Stimulated activated CD8-positive, alpha-beta memory T cell treated with anti-CD3 and anti-CD28 coated beads, Interleukin-12 subunit alpha, Interleukin-12 subunit beta, amount 100 ng/mL, for 24 hours (primary cell): Measurements from ENCODE around the gene NEU2.
"Not testable (repeated sequence)": the region's sequence is repeated elsewhere in the genome, so short reads cannot be mapped to it uniquely, and the experiment has no call there.

Experiments used
- DNase-seq: peaks from one replicate; pipeline ENCODE4 v3.0.0-alpha.2; 2020; ENCODE audit errors: extremely low read depth

The NEU2 gene

DNA sequence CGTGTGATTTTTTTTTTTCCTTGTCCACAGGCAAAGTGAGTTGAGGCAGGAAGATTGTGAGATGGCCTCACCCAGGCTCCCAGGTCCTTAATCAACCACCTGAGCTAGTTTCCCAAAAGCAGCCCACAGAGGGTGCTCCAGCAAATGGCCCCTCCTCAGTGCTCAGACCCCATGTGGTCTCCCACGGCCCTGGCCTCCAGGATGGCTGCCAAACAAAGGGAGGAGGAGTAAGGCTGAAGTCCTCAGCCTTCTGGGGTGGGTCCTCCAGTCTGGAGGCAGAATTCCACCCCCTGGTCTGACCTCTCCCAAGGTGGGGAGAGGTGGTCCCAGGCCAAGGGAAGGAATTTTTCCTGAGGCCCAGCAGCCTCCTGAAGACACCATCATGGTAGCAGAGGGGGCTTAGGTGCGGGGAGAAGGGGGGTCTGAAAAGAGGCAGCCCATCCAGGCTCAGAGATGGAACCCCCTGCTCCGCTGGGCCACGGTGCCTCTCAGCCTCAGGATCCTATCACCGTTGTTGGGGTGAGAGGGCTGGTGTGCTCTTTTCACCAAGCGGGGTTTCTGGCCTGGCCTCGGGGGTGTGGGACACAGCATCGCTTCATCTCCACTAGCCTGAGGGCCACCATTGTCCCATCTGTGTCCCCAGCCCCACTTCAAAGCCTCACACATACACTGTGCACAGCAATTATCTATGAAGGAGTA is 21.8 kb upstream of the NEU2 start:
- DNase-seq: no peak

GRCh38 chr2:233011268-233011650 is 21.2 kb upstream of the NEU2 start:
- DNase-seq: no peak

DNA sequence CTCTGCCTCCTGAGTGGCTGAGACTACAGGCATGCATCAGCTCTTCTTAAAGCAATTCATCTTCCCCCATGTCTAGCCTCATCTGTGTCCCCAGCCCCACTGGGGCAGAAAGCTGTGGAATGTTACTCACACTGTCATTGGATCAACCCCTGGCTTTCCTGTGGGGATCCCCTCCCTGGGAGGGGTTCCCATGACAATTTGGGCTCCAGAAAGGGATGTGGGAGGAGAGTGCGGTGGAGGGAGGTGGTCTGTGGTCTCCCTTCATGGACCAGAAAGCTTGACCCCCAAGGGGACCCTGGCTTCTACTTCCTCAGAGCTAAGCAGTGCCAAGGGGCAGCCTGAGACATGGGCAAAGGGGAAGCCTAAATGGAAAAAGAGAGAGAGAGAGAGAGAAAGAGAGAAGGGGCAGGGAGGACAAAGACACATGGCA is 20.8 kb upstream of the NEU2 start:
- DNase-seq: no peak

- no peak for DNase-seq
Observed at GRCh38 chr2:233012301-233012971, 20.0 kb upstream of the NEU2 start.

DNA sequence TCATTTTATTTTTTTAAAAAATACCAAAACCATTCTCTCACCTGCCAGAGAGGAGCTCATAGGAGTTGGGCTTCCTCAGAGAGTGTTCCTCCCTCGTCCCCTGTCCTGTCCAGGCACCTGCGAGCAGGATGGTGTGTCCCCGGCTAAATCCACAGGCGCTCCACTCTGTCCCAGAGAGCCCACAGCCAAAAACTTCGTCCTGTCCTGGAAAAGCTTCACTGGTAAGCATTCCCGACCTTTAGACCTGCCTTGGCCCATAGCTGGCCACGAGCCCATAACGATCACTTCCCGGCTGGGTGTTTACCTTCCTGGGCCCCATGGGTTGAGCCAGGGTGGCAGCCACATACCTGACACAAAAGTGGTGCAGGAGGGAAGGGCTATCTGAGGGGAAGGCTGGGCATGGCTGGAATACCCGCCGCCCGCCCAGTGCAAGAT is 19.4 kb upstream of the NEU2 start, which contains the start of gene NGEF:
Gene NGEF (minus strand): TSS at position 230 of the 435 bp plus-strand sequence. CDS start 38,366 bp downstream, outside the sequence.
- DNase-seq: no peak

DNA sequence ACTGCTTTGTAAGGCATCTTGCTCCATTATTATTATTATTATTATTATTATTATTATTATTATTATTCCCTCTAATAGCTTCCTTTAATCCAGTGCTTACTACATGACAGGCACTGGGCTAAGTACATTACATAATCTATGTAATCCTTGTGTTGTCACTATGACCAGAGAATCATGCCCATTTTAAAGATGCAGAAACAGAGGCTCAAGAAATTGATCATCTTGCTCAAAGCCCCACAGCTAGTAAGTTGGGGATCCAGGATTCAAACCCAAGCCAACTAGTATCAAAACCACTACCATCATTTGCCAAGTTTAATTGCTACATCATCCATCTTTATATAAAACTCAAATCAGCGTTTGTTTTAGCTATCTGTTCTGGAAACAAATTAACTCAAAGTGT is 18.8 kb upstream of the NEU2 start:
- DNase-seq: no peak

GRCh38 chr2:233015019-233015645 is 17.3 kb upstream of the NEU2 start:
- no peak for DNase-seq

GRCh38 chr2:233017947-233018346 is 14.5 kb upstream of the NEU2 start:
- DNase-seq: no peak

- DNase-seq: not testable (repeated sequence)
Observed at GRCh38 chr2:233019610-233020009, 12.9 kb upstream of the NEU2 start.

DNA sequence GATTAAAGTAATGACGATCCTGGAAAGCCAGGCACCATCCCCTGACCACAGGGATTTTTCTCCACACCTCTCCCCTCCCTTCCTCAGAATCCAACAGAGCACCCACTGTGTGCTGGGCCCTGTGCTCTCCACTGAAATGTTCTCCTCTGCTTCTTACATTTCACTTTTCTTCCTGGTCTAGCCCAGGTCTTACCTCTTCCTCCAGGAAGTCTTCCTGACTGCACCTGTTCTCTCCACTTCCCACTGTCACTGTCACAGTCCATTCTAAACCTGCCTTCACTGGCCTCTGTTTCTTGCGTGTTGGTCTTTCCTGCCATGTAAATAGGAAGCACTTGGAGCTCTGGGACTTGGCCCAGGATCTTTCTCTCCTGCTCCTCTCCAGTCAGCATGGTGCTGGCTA is 12.0 kb upstream of the NEU2 start:
- DNase-seq: no peak

- no peak for DNase-seq
Observed at GRCh38 chr2:233021771-233022170, 10.7 kb upstream of the NEU2 start.

DNA sequence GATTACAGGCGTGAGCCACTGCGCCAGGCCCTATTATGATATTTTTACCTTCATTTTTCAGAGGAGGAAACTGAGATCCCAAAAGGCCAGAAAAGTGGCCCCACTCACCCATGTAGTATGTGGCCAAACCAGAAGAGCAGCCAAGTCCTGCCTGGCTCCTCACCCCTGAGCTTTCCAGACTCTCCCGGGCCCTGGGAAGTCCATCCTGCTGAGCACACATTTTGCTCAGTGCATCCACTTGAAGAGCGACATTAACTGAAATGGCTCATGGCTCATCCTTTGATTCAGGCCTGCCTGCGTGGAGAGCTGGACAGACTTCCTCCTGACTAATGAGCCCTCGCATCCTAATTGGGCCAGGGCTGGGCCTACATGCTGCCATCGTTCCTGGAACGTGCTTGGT is 9.9 kb upstream of the NEU2 start:
- DNase-seq: no peak

- DNase-seq: no peak
Observed at GRCh38 chr2:233023007-233023760, 9.3 kb upstream of the NEU2 start.

DNA sequence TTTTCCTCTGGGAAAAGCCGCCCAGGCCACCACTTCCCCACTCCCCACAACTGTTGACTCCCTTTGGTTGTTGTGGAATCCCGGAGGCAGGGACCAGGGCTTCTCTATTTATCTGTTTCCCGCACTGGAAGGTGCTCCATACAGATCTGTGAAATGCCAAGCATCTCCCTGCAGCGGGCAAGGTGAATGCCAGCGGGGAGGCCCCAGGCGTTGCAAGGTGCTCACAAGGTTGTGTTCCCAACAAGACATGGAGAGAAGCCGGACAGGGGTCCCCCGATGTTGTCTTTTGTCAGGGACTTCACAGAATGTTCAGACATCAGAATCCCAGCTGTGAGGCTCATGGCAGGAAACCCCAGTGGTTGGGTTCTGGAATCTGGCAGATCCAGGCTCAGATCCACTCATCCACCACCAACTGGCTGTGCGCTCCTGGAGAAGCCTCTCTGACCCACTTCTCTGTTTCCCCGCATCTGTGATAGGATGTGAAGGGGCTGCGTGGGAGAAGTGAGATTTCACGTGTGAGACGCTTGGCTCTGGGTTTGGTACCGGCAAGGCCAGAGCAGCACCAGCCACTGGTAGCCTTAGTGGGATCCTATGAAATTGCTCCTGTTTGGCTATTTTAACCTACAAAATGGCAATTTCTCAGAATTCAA is 8.6 kb upstream of the NEU2 start:
- DNase-seq: no peak

DNA sequence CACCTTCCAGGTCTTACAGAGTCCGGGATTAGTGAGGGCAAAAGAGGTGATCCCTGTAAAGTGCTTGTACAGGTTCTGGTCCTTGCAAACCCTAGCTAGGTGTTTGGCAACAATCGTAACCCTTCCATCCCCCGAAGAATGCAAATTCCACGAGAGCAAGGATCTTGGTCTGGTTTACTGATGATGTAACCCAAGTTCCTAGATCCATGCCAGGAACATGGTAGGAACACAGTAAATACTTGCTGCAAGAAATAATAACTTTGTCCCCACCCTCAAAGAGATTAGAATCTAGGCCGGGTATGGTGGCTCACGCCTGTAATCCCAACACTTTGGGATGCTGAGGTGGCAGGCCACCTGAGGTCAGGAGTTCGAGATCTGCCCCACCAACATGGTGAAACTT is 6.8 kb upstream of the NEU2 start:
- no peak for DNase-seq

DNA sequence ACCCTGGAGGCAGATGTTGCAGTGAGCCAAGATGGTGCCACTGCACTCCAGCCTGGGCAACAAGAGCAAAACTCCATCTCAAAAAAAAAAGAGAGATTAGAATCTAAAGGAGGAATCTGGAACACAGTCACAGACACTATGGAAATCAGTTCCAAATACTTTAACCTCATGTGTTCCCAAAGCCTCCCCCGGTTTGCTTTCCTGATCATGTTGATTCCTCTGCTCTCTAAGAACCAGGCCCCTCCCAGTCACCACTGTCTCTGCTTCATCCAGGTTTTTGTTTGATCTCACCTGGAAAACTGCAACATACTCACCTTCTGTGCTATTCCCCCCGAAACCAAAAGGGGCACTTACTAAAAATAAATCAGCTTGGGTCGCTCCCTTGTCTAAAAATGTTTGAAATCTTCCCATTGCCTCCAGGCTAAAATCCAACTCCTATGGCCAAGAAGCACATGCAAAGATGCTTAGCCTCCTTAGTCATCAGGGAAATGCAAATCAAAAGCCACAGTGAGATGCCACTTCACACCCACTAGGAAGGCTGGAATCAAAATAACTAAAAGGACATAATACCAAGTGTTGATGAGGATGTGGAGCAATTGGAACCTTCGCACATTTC is 6.2 kb upstream of the NEU2 start:
- no peak for DNase-seq

DNA sequence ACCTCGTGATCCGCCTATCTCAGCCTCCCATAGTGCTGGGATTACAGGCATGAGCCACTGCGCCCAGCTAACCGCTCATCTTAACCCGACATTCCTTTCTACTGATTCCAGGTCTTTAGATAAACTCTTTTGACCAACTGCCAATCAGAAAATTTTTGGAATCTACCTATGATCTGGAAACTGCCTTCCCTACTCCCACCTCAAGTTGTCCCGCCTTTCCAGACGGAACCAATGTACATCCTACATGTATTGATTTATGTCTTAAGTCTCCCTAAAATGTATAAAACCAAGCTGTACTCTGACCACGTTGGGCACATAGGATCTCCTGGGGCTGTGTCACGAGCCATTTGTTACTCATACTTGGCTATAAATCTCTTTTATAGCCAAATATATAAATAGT is 3.2 kb upstream of the NEU2 start:
- no peak for DNase-seq

GRCh38 chr2:233031556-233032500 is 644 bp upstream of the NEU2 start:
- DNase-seq: no peak

- DNase-seq: no peak
Observed at GRCh38 chr2:233033672-233034071, 1.2 kb downstream of the NEU2 start.
